Measurements from ENCODE around the gene AIG1. TPM values are rescaled to one million over a fixed set of nuclear protein-coding genes. Genes with fewer than 3 reads are reported as not detected.

AIG1 gene
- total and polyA plus RNA-seq, 2 of the 13 experiments (the other 11 are each of a cell fraction or from before 2014, with no cell fraction given): 115 to 197 TPM

- TF ChIP-seq ZNF777 (CRISPR knock-in tag; IDR thresholded peaks at IDR 0.05) (no peak), TFAP4 (IDR thresholded peaks at IDR 0.05; ENCODE audit: borderline replicate concordance, low read depth) (no peak), SCMH1 (CRISPR knock-in tag; IDR thresholded peaks at IDR 0.05; ENCODE audit: borderline replicate concordance) (no peak), NCOA2 (CRISPR knock-in tag; IDR thresholded peaks at IDR 0.05) (no peak)
Measured at GRCh38 chr6:143288923-143289322, 228.2 kb downstream of the AIG1 start (continued).

DNA sequence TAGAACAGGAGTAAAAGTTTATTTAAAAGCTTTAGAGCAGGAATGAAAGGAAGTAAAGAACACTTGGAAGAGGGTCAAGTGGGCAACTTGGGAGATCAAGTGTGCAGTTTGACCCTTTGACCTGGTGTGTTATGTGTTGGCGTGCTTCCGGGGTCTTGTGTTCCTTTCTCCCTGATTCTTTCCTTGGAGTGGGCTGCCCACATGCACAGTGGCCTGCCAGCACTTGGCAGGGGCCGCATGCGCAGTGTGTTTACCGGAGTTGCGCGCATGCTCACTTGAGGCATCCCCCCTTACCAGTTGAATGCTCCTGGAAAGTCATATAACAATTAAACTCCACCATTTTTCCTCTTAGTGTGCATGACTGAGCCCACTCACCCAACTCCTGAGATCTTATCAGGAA lies 229.5 kb downstream of the AIG1 start:
- DNase-seq (ENCODE audit: low spot score) (no peak), FAIRE-seq (no peak), ATAC-seq (no peak)
- TF ChIP-seq ZNF563 (CRISPR knock-in tag; IDR thresholded peaks at IDR 0.05) (no peak), HOXA3 (CRISPR knock-in tag; IDR thresholded peaks at IDR 0.05) (no peak), ISL2 (CRISPR knock-in tag; IDR thresholded peaks at IDR 0.05) (no peak), ARID2 (CRISPR knock-in tag; IDR thresholded peaks at IDR 0.05; ENCODE audit: borderline replicate concordance) (no peak)
- TF ChIP-seq, protein P1, sequence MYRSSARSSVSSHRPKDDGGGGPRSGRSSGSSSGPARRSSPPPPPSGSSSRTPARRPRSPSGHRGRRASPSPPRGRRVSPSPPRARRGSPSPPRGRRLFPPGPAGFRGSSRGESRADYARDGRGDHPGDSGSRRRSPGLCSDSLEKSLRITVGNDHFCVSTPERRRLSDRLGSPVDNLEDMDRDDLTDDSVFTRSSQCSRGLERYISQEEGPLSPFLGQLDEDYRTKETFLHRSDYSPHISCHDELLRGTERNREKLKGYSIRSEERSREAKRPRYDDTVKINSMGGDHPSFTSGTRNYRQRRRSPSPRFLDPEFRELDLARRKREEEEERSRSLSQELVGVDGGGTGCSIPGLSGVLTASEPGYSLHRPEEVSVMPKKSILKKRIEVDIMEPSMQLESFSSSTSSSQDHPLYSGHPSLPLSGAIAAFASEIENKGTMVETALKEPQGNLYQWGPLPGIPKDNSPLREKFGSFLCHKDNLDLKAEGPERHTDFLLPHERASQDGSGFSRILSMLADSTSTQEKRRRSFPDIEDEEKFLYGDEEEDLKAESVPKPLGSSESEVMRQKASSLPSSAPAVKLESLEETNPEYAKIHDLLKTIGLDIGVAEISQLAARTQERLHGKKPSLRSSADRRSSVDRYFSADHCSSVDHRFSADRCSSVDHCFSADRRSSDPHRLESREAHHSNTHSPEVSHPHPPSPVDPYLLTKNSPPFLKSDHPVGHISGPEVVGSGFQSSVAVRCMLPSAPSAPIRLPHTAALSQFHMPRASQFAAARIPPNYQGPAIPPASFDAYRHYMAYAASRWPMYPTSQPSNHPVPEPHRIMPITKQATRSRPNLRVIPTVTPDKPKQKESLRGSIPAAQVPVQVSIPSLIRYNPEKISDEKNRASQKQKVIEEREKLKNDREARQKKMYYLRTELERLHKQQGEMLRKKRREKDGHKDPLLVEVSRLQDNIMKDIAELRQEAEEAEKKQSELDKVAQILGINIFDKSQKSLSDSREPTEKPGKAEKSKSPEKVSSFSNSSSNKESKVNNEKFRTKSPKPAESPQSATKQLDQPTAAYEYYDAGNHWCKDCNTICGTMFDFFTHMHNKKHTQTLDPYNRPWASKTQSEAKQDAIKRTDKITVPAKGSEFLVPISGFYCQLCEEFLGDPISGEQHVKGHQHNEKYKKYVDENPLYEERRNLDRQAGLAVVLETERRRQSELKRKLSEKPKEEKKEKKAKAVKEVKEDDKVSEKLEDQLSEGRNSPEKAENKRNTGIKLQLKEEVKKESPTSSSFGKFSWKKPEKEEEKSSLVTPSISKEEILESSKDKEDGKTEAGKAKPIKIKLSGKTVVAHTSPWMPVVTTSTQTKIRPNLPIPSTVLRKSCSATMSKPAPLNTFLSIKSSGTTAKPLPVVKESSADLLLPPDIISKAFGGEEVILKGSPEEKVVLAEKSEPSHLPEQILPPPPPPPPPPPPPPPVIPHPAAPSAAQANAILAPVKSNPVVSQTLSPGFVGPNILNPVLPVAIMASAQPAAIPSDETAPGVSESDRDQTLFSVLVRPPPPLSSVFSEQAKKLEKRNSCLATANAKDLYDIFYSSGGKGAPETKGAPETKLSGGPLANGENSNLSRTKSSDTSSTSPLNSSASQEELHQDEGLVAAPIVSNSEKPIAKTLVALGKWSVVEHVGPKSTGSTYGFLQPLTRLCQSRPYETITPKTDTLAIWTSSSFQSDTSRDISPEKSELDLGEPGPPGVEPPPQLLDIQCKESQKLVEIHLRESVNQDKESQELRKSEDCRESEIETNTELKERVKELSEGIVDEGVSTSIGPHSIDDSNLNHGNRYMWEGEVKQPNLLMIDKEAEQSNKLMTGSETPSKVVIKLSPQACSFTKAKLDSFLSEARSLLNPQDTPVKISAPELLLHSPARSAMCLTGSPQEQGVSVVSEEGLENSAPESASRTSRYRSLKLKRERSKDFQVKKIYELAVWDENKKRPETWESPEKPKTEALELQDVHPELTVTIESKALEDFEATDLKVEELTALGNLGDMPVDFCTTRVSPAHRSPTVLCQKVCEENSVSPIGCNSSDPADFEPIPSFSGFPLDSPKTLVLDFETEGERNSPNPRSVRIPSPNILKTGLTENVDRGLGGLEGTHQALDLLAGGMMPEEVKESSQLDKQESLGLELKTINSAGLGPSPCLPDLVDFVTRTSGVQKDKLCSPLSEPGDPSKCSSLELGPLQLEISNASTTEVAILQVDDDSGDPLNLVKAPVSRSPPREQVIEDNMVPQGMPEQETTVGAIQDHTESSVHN (CRISPR knock-in tag; IDR thresholded peaks at IDR 0.05): no peak
- Histone ChIP-seq H3K4me1 (ENCODE audit: insufficient read depth, low read length) (no peaks in the 10 kb centered on the region), H3K27ac (ENCODE audit: extremely low read length, insufficient read depth, low read length) (no peak overlapping the region), H4K20me1 (ENCODE audit: insufficient read depth, low read length) (no peaks in the 10 kb centered on the region), H3K4me3 (replicated peaks in 1 of 3; ENCODE audit: insufficient read depth in 1 of 3, low read depth in 2 of 3, low read length in 3 of 3) (no peak overlapping the region), H2AFZ (ENCODE audit: low read length) (no peak overlapping the region), H3K9me3 (ENCODE audit: low read length) (no peaks in the 10 kb centered on the region), H3K9ac (ENCODE audit: insufficient read depth, low read depth, low read length) (no peak overlapping the region), H3K27me3 (ENCODE audit: control insufficient read depth in 1 of 2, insufficient read depth in 2 of 2, low read length in 2 of 2) (no peaks in the 10 kb centered on the region), H3K4me2 (ENCODE audit: low read depth, low read length) (no peak overlapping the region), H3K36me3 (replicated peaks in 1 of 2; ENCODE audit: control insufficient read depth in 1 of 2, insufficient read depth in 2 of 2, low read length in 2 of 2) (peaks cover 0 to 2% of the 10 kb centered on the region in 2 experiments; a peak in 2 of 5 replicates), H3K79me2 (ENCODE audit: insufficient read depth, low read length) (no peaks in the 10 kb centered on the region)
- POLR2A ChIA-PET: interaction anchor here (0.6 kb wide), 1 partner anchor 198 kb away, joined by 3 read pairs; no protein-coding TSS in a partner anchor
- no TSS peak for BruUV-seq (replicated peaks)
- intact Hi-C loops (cut with micrococcal nuclease; ENCODE audit: unreplicated experiment): no loop called here
- WGBS (ENCODE audit: low lambda C conversion rate): 98% methylated on average over 7 of the region's 7 CpGs
- CTCF ChIA-PET (ENCODE audit: low intra/inter-chr PET ratio, low total read pairs): no interaction called here
- in situ Hi-C loops (cut with HindIII; ENCODE audit: extremely low pct_ligation_motif_present, low pct_unique_long_range_greater_than_20kb): no loop called here

Measured in HepG2 (cell line).